Kidney glomerular epithelial cell (primary cell): ENCODE data around the gene GABRB2.

Source experiments
- DNase-seq: peaks from one replicate; lab custom pipeline; 2025; lab: John Stamatoyannopoulos, UW

Gene GABRB2

GRCh38 chr5:161387121-161387520, 159.4 kb downstream of the GABRB2 start:
- DNase-seq: peak; percentile 4

GRCh38 chr5:161385027-161385426, 161.5 kb downstream of the GABRB2 start:
- DNase-seq: no peak

- no peak for DNase-seq
These were observed 163.8 kb downstream of the GABRB2 start for GRCh38 chr5:161382685-161383084.

DNA sequence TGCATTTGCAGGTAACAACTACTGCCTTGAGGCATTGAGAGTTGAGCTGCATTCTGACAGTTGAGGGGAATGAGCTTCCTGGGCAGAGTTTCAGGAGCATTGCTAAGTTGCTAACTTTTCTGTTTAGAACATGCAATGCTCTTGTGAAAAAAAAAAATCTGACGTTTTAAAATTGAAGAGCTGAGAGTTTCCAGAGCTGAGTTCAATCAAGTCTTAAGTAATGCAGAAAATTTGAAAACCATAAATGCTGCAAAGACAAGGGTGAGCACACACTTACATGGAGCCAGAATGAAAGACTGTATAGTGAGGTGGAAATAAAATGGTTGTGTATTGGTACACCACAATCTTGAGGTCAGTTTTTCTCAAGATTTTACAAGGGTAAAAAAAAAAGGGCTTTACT, 166.0 kb downstream of the GABRB2 start:
- no peak for DNase-seq

- no peak for DNase-seq
These were observed 167.8 kb downstream of the GABRB2 start for GRCh38 chr5:161378701-161379100.

DNA sequence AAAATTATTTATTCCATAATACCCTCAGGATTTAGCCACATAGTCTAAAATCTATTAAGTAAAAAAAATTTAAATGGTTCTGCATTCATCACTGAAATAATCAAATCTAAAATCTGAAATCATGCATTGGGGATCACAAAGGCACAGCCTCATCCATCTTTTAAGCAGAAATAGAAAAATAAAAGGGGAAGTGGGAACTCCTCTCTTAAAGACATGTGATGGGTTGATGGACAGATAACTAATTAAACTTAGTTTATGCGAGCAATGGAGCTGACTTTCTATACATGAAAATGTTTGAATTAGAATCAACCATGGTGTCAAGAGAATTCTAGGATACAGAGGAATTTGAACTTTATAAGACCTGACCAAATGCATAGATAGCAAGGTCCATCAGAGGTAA, 170.5 kb downstream of the GABRB2 start:
- DNase-seq: no peak

DNA sequence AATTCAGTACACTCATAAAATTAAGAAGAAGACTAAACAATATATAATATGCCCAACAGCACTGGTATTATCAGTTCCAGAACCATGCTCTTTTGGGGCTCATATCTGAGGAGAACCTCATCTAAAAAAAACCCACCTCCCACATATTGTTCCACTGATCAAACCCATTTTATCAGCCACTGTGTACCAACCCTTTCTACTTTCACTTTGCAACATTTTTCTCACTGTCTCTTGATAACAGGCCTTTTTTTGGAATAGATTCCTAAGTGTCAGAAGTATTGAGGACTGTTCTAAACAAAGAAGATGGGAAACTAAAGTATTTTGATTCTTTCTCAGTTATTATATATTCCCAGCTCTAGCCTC, 173.2 kb downstream of the GABRB2 start:
- DNase-seq: no peak

GRCh38 chr5:161372682-161373344, 173.7 kb downstream of the GABRB2 start:
- no peak for DNase-seq

DNA sequence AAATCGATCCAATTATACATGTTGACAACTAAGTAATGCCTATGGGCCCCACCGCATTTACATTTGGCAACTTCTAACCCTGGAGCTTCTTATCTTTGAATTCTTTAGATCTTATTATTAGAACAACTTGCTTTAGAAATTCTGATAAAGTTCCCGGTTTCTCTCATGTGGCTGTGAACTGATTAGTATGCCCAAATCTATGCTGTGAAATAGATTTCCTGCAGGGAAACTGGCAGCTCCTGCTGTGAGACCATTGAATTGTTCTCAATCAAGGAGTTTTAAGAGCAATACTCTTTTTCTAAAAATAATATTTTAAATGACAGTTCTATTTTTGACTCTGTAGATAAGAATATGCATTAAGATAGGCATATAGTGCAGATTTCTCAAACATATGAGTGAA, 177.5 kb downstream of the GABRB2 start:
- DNase-seq: no peak

- DNase-seq: no peak
These were observed 188.1 kb downstream of the GABRB2 start for GRCh38 chr5:161358446-161358845.

GRCh38 chr5:161344234-161344633, 202.3 kb downstream of the GABRB2 start:
- DNase-seq: no peak

- no peak for DNase-seq
These were observed 203.6 kb downstream of the GABRB2 start for GRCh38 chr5:161342886-161343285.

DNA sequence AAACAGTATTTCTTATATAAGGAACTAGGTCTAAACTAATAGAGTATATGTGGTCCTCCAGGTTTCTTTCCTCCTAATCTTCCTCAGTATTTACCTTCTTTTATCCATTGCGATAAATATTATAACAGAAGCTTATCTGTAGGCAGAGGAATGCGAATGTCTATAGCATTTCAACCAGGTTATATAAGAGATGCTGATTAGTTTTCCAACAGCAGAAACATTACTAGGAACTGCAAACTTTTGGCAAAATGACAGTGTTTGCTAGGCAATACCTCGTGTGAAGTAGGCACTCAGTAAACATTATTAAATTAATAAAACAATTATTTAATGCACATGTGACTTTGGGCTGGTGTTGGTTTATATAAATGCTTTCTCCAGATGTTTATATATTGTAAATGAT, 206.5 kb downstream of the GABRB2 start:
- no peak for DNase-seq

DNA sequence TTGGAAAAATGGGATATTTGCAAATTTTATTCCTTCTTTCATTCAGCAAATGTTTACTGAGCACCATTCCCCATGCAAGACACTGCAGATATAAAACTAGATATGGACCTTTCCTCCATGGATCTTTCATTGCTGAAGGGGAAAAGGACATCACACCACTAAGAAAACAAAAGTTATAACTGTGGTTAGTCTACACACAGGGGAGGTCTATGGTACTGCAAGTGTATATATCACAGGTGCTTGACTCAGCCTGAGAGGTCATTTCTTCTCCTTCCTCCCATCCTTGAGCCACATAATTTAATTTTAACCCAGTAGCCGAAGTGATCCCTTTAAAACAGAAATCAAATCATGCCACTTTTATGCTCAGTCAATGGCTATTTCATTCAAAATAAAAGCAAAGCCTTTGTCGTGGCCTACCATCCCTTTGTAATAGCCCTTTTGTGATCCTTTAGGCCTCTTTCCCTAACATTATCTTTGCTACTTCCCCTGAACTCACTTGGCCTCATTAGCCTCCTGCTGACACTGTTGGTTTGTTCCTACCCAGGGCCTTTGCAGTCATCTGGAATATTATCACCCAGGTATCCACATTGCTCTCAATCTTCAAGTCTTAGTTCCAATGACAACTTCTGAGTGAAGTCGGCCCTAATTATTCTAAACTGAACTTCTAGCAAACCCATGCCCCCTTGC, 213.2 kb downstream of the GABRB2 start:
- no peak for DNase-seq

- no peak for DNase-seq
These were observed 214.2 kb downstream of the GABRB2 start for GRCh38 chr5:161332343-161332742.

DNA sequence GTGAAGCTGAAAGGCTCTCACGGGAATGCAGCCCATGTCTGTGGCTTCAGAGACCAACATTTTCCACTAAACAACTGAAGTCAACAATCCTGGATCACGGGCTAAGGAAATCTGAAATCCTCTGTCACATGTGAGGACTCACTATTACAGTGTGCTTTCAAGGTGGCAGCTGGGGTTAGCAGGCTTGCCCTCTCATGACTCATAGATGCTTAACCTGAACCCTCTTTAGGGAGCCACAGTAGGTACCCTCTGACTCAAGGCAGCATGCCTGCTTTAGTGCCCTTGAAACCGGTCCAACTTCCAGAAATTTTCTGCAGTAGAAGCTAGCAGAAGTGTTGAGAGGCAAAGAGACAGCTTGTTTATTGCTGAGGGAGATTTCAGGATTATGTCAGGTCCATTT, 232.5 kb downstream of the GABRB2 start:
- DNase-seq: no peak

GRCh38 chr5:161312882-161313281, 233.6 kb downstream of the GABRB2 start:
- DNase-seq: no peak

DNA sequence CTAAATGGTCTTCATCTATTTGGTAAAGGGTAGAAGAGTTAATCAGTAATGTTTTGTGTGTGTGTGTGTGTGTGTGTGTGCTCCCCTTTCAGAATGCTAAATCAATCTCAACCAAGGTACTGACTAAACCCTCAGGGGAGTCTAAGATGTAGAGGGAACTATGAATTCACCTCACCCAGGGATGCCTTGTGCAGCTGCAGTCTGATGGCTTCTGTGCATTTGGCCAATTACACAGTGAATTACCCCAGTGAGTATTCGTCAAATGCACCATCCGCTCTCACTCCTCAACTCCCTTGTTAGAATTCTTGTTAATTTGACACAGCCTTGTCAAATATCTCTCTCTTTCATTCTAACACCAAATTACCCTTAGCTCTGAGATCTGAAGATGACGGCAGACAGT, 234.6 kb downstream of the GABRB2 start:
- no peak for DNase-seq

- no peak for DNase-seq
These were observed 235.3 kb downstream of the GABRB2 start for GRCh38 chr5:161311146-161311708.

DNA sequence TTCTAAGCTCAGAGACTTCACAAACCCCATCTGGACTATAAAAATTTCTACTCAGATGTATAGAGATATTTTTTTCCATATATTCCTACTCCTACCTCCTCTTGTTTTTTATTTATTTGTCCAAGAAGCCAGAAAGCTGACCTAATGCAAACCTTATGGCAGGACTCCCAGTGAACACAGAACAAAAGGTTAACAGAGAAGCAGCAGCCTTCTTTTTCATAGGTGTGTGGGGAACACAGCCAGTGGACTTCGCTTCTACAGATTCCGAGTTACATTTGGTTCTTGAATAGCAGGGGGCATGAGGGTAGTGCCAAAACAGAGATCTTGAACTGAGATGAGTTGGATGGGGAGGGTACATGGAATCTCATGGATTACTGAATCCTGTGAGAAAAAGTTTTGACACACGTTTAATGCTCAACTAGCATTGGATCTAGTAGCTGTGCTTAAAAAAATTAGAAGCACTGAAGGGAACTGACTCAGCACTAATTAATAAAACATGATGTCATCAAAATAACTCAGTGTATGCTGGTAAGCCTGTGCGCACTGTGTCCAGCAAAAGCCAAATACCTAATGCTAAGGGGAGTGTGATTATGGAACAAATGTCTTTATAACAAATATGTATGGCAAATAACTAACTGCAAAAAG, 240.1 kb downstream of the GABRB2 start:
- no peak for DNase-seq

DNA sequence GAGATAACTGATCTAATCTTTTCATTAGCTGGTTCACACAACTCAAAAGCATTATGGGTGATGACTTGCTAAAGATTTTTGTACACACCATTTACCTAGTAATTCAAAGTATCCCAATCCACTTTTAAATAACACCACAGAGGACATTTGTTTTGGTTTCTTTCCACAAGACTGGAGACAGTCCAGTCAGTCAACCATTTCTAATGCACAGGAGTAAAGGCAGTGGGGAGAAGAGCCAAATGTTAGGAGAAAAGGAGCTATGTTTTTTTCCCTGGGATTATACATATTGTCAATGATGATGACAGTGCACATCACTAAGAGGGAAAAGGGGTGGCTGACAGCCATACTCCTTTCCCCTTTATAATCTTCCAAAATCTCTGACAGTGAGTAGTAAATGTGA, 240.9 kb downstream of the GABRB2 start:
- no peak for DNase-seq

- DNase-seq: no peak
These were observed 244.0 kb downstream of the GABRB2 start for GRCh38 chr5:161302559-161302958.

DNA sequence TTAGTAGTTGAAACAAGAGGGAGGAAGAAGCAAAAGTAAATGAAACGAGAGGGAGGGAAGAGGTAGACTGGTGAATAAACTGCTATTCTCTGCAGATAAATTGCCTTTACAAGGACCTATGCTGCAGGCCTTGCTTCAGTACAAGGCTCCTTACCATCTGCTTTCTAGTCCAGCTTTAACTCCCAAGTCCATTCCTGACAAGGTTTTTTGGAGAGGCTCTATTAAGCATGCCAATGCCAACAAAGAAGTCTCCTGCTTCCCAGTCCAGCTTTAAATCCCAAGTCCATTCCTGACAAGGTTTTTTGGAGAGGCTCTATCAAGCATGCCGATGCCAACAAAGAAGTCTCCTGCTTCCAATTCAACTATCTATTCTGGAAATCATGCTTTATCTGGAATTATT, 244.9 kb downstream of the GABRB2 start:
- no peak for DNase-seq
